Endothelial cell of umbilical vein (primary cell): ENCODE measurements around the gene PRKAR1B. TPM values are rescaled to one million over a fixed set of nuclear protein-coding genes. Genes with fewer than 3 reads are reported as not detected.

Experiments used
- BruUV-seq: library from RNA; stranded (reverse); fragments of 400-500 nt; replicated peaks from 2 replicates; lab custom pipeline; 2021; lab: Mats Ljungman, UMichigan
- CTCF ChIA-PET: fragments of 300-600, 350-600 bp; sonication (Branson Sonifier 250); formaldehyde crosslinking; loops from one replicate; lab custom pipeline; 2021; ENCODE audit warnings: antibody characterized with exemption, inconsistent platforms; lab: Charles Lee
- POLR2A ChIA-PET: fragments of 300-600, 350-600 bp; sonication (Branson Sonifier 250); formaldehyde crosslinking; loops from one replicate; lab custom pipeline; 2021; ENCODE audit warnings: antibody characterized with exemption, inconsistent platforms; lab: Charles Lee
- DNase-seq: peaks from one replicate; pipeline ENCODE4 v3.0.0-alpha.2; 2011; ENCODE audit warnings: low read depth, low spot score
- FAIRE-seq: peaks from 2 replicates; lab custom pipeline; 2011; peaks lifted over from hg19 to GRCh38; lab: Jason Lieb, UNC
- H2AFZ ChIP-seq: 2 replicates; pipeline ENCODE4 v1.6.0; 2012; ENCODE audit warnings: low read depth, low read length, control low read depth, inconsistent platforms
- H3K27ac ChIP-seq: 2 replicates; pipeline ENCODE4 v1.5.1; 2011; ENCODE audit warnings: low read depth, mild to moderate bottlenecking, control low read depth, low read length, moderate library complexity; ENCODE audit not compliant: insufficient read depth
- H3K27me3 ChIP-seq, 2 experiments: 2 replicates each; pipeline versions ENCODE4 v1.6.0 to v1.6.1; 2011; ENCODE audit warnings: low read length in 2 of 2, mixed read lengths in 1 of 2; ENCODE audit not compliant: control insufficient read depth in 2 of 2, insufficient read depth in 2 of 2
- H3K36me3 ChIP-seq, 2 experiments: 2 replicates in 1 of 2; 3 replicates in 1 of 2; pipeline ENCODE4 v1.5.1; 2011; ENCODE audit warnings: low read length in 2 of 2, mild to moderate bottlenecking in 1 of 2, moderate library complexity in 1 of 2; ENCODE audit not compliant: control insufficient read depth in 2 of 2, insufficient read depth in 2 of 2; ENCODE audit errors: extremely low read depth in 1 of 2
- H3K4me1 ChIP-seq: 3 replicates; pipeline ENCODE4 v1.5.1; 2011; ENCODE audit warnings: mild to moderate bottlenecking, low read length; ENCODE audit not compliant: control insufficient read depth, insufficient read depth; ENCODE audit errors: extremely low read depth
- H3K4me2 ChIP-seq: 2 replicates; pipeline ENCODE4 v1.6.1; 2011; ENCODE audit warnings: low read length, control low read depth, mixed read lengths; ENCODE audit not compliant: insufficient read depth
- H3K4me3 ChIP-seq, 3 experiments: fragments of 200-600 bp in 1 of 3; sonication (generic), shearing (Covaris generic) in 1 of 3; replicated peaks in 1 of 3; 2 replicates each; pipeline ENCODE4 v1.5.1; 2011 to 2016; ENCODE audit warnings: control low read depth in 3 of 3, low read length in 3 of 3, mild to moderate bottlenecking in 2 of 3, inconsistent platforms in 1 of 3, low read depth in 1 of 3, moderate library complexity in 1 of 3; ENCODE audit not compliant: insufficient read depth in 1 of 3
- H3K79me2 ChIP-seq: 2 replicates; pipeline ENCODE4 v1.6.0; 2012; ENCODE audit warnings: low read length, inconsistent platforms; ENCODE audit not compliant: control insufficient read depth, insufficient read depth
- H3K9ac ChIP-seq: replicated peaks from 2 replicates; pipeline ENCODE3; 2011; ENCODE audit warnings: low read length, control low read depth; ENCODE audit not compliant: insufficient read depth; ENCODE audit errors: extremely low read depth
- H3K9me1 ChIP-seq: replicated peaks from 3 replicates; pipeline ENCODE4 v1.6.0; 2011; ENCODE audit warnings: mild to moderate bottlenecking, low read length; ENCODE audit not compliant: control insufficient read depth, insufficient read depth; ENCODE audit errors: extremely low read depth
- H3K9me3 ChIP-seq: replicated peaks from 2 replicates; pipeline ENCODE4 v1.5.1; 2012; ENCODE audit warnings: low read length, inconsistent platforms; ENCODE audit not compliant: control insufficient read depth, insufficient read depth
- H4K20me1 ChIP-seq: replicated peaks from 2 replicates; pipeline ENCODE3; 2011; ENCODE audit warnings: mild to moderate bottlenecking, low read length; ENCODE audit not compliant: control insufficient read depth, insufficient read depth; ENCODE audit errors: extremely low read depth
- CTCF ChIP-seq, 2 donors: IDR thresholded peaks; 1 replicate in 1 of 2; 2 replicates in 1 of 2; pipeline ENCODE4 v1.5.1; 2011; ENCODE audit warnings: low read length in 2 of 2, mild to moderate bottlenecking in 2 of 2, moderate library complexity in 2 of 2, control low read depth in 1 of 2, inconsistent platforms in 1 of 2, low read depth in 1 of 2; ENCODE audit not compliant: insufficient read depth in 1 of 2; ENCODE audit errors: extremely low read depth in 1 of 2
- EZH2 ChIP-seq: IDR thresholded peaks from 2 replicates; pipeline ENCODE4 v1.6.1; 2012; ENCODE audit warnings: borderline replicate concordance, low read depth, mild to moderate bottlenecking, moderate library complexity, low read length, inconsistent platforms; ENCODE audit not compliant: severe bottlenecking
- FOS ChIP-seq: IDR thresholded peaks from 2 replicates; pipeline ENCODE4 v1.6.1; 2011; ENCODE audit warnings: mild to moderate bottlenecking, low read length, moderate library complexity, borderline replicate concordance; ENCODE audit not compliant: insufficient read depth
- GATA2 ChIP-seq: IDR thresholded peaks from 2 replicates; pipeline ENCODE4 v1.7.0; 2011; ENCODE audit warnings: low read depth, mild to moderate bottlenecking, moderate library complexity, mixed read lengths, low read length; ENCODE audit not compliant: insufficient read length, insufficient read depth
- JUN ChIP-seq: IDR thresholded peaks from 2 replicates; pipeline ENCODE4 v1.6.1; 2011; ENCODE audit warnings: borderline replicate concordance, low read depth; ENCODE audit not compliant: insufficient read length, insufficient read depth
- MAX ChIP-seq: IDR thresholded peaks from 2 replicates; pipeline ENCODE4 v1.6.1; 2011; ENCODE audit not compliant: insufficient read depth, insufficient read length
- MYC ChIP-seq: IDR thresholded peaks from one replicate; pipeline ENCODE4 v1.6.1; 2011; ENCODE audit warnings: mild to moderate bottlenecking, low read depth, low read length
- POLR2A ChIP-seq: IDR thresholded peaks from 2 replicates; pipeline ENCODE4 v1.6.1; 2012; ENCODE audit warnings: low read depth, mild to moderate bottlenecking, control low read depth, low read length
- POLR2AphosphoS5 ChIP-seq: IDR thresholded peaks from 2 replicates; pipeline ENCODE4 v1.6.1; 2012; ENCODE audit warnings: low read depth, mild to moderate bottlenecking, control low read depth, low read length, moderate library complexity; ENCODE audit not compliant: insufficient read depth
- dilution Hi-C: fragments of 300-500 bp; cut with MboI; formaldehyde crosslinking; loops from one replicate; pipeline ENCODE4 v1.15.0; 2019; ENCODE audit warnings: low sequenced_read_pairs; ENCODE audit not compliant: extremely low pct_ligation_motif_present
- intact Hi-C: fragments of 100-400 bp; cut with micrococcal nuclease; formaldehyde crosslinking; loops from one replicate; pipeline ENCODE4 v1.10.0; 2022
- polyA plus RNA-seq, 4 experiments: library from polyadenylated mRNA; depleted of rRNA in 3 of 4; stranded (reverse) in 3 of 4; unstranded in 1 of 4; fragments of >200 nt; gene quantifications; 2 replicates each; pipeline versions ENCODE4 v1.2.1 to v1.2.3, GENCODE V29; 2011 to 2012; ENCODE audit warnings: missing spikeins in 1 of 4
- total RNA-seq: library from RNA; stranded (reverse); gene quantifications from 2 replicates; pipeline ENCODE4 v1.2.3, GENCODE V29; 2021

The PRKAR1B gene
- total and polyA plus RNA-seq, 2 donors (not counting 3 experiments of a cell fraction or from before 2014, with no cell fraction given): 15.4 to 29.2 TPM

GRCh38 chr7:762885-763284 is 35.8 kb upstream of the PRKAR1B start:
- intact Hi-C loops: no loop called here
- no peak for DNase-seq
- Histone ChIP-seq H3K27me3 (no peaks in the 10 kb centered on the region), H4K20me1 (no peaks in the 10 kb centered on the region), H3K27ac (no peak overlapping the region), H3K4me1 (no peaks in the 10 kb centered on the region), H3K4me3 (no peak overlapping the region), H2AFZ (no peak overlapping the region), H3K9me1 (no peaks in the 10 kb centered on the region), H3K79me2 (no peaks in the 10 kb centered on the region), H3K36me3 (peaks cover 4 to 26% of the 10 kb centered on the region in 2 experiments), H3K4me2 (no peak overlapping the region), H3K9me3 (no peaks in the 10 kb centered on the region), H3K9ac (no peak overlapping the region)
- ChIA-PET CTCF (interaction anchor here (1.1 kb wide), 1 partner anchor 10 kb away, joined by 3 read pairs; no protein-coding TSS in a partner anchor), POLR2A (no interaction called here)
- dilution Hi-C loops: no loop called here
- no peak for FAIRE-seq
- TF ChIP-seq MYC (no peak), POLR2A (no peak), GATA2 (no peak), MAX (no peak), CTCF (IDR thresholded peaks at IDR 0.05; ENCODE audit: extremely low read depth in 1 of 2, insufficient read depth in 1 of 2, low read depth in 1 of 2, low read length in 2 of 2) (no peak), POLR2AphosphoS5 (no peak), EZH2 (no peak), JUN (no peak), FOS (no peak)
- no TSS peak for BruUV-seq
